ENCODE measurements around the gene OR1L6.

GRCh38 chr9:122797316-122798063 is 55.4 kb downstream of the OR1L6 start:
- TF ChIP-seq POLR2A (IDR thresholded peaks at IDR 0.05; ENCODE audit: low read length): no peak
- no peak for TF ChIP-seq GATA1 (IDR thresholded peaks at IDR 0.05; ENCODE audit: low read depth, low read length)

All from erythroblast (primary cell).